Superior temporal gyrus (tissue), 1 donor: ENCODE results near the gene TMEM41B.
"Not testable (repeated sequence)": the region's sequence is repeated elsewhere in the genome, so short reads cannot be mapped to it uniquely, and the experiment has no call there.

Experiments
- DNase-seq: peaks from one replicate; pipeline ENCODE4 v3.0.0-alpha.2; 2016; ENCODE audit errors: extremely low spot score

Gene TMEM41B

DNA sequence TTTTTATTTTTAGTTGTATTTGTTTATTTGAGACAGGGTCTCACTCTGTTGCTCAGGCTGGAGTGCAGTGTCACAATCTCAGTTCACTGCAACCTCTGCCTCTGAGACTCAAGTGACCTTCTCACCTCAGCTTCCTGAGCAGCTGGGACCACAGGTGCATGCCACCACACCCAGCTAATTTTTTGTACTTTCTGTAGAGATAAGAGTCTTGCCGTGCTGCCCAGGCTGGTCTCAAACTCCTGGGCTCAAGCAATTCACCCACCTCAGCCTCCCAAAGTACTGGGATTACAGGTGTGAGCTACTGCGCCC, 53.6 kb downstream of the TMEM41B start:
- DNase-seq = not testable (repeated sequence)

DNA sequence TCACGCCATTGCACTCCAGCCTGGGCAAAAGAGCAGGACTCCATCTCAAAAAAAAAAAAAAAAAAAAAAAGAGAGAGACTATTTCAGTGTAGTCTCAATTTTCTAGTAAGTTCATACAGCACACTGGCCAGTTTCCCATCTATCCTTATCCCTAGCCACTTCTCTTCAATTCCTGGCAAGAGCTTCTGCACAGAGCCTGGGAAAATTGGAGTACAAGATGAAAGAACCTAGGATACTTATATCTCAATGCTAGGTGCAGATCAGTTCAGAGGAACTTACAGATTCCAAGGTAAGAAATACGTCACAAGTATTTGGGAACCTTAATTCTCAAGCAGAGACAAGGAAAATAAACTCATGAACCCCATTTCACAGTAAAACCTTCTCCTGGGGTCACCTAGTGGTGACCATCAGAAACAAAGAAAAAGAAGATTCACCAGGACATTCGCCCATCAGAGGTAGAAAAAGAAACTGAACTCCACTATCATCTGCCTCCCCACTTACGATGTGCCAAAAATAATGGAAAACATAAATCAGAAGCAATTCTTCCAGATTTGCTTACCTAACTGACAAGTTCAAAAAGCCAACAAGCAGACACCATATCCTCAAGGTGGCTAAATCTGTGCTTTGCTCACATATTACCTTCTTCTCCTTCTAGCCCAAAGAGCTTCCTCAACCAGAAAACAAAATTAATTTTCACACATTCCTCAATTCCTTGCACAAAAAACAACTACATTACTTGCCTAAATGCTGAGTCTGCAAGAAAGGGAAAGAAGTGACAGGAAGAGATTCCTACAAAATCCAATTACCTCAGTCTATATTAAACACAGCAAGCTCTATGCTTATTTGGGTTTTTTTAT, 54.2 kb downstream of the TMEM41B start:
- peak; percentile 38 for DNase-seq

DNA sequence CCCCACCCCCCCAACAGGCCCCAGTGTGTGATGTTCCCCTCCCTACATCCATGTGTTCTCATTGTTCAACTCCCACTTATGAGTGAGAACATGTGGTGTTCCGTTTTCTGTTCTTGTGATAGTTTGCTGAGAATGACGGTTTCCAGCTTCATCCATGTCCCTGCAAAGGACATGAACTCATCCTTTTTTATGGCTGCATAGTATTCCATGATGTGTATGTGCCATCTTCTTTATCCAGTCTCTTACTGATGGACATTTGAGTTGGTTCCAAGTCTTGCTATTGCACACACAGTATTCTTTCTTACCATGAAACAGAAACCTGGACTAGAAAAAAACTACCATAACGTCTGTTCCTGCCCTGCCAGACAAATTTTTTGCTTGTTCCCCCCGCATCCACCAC, 56.1 kb downstream of the TMEM41B start:
- DNase-seq = not testable (repeated sequence)

DNA sequence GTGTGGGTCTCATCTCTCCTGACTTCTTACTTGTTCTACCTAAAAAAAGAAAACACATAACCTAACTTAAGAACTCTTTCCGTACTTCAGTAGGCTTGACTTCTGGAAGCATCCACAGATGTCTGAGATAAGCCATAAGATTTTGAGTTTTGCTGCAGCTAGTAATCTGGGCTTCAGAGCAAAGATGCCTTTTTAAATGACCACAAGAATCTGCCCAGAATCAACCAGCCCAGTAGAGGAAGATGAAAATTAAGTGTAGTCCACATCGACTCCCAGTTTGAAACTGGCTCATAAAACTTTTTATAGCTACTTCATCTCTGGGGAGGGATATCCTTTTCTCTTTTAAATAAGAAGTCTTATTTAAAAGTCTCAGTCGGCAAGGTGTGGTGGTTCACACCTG, 60.0 kb downstream of the TMEM41B start:
- no peak for DNase-seq

DNA sequence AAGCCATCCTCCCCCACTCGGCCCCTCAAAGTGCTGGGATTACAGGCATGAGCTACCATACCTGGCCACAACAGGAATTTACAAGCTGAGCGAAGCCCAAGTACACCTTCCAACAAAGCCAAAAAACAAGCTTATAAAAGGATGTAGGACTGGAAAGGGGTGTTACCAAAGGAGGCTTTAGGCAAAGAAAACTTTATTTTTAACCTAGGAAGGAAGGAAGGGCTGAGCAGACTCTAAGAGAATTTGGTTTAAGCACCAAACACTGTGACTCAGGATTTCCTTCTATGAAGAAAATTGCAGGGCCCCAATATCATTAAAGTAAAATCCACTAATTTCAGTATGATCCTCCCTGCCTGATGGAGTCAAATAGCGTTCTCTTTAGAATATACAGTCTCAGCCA, 61.3 kb downstream of the TMEM41B start:
- DNase-seq = no peak

DNA sequence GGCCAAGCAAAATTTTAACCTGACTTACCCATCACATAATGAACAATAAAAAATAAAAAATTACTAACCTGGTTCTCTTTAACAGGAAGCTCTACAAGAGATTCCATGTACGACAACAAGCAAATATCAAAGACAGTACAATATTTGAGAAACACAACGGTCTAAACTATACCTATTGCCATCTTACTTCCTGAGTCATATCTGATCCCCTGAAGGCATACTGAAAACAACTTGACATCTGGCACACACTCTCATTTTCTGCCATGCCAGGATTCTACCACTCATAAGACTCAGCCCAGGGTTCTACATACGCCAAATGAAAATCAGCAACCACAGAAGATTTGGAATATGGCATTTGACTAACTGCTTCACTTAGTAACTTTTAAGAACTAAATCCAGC, 63.1 kb downstream of the TMEM41B start:
- no peak for DNase-seq

DNA sequence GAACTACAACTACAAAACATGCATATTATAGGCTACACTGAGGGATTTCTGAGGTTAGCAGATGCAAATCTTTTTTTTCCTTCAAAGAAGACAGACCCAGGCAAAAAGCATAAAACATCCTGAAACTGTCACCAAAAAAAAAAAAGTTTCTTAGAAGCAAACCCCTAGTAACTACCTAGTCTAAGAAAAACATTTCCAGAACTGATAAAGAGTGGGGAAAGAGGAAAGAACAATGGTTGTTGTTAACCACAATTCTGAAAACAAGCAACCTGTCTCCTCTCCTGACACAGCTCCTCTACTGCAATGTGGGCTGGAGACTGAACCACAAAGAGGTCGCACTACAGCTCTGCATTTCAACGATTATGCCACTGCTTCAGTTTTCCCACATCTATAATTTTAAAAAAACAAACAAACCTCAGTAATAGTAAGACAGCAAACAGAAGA, 64.2 kb downstream of the TMEM41B start:
- no peak for DNase-seq

DNA sequence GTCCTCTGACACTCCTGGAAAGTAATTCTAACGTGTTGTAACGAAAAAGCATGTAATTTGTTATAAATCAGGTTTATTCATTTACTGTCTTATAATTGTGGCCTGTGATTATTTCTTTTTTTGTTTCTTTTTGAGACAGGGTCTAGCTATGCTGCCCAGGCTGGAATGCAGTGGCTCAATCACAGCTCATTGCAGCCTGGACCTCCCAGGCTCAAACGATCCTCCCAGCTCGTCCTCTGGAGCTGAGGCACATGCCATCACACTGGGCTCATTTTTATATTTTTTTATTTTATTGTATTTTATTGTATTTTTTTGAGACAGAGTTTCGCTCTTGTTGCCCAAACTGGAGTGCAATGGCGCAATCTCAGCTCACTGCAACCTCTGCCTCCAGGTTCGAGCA, 65.1 kb downstream of the TMEM41B start:
- DNase-seq = no peak

DNA sequence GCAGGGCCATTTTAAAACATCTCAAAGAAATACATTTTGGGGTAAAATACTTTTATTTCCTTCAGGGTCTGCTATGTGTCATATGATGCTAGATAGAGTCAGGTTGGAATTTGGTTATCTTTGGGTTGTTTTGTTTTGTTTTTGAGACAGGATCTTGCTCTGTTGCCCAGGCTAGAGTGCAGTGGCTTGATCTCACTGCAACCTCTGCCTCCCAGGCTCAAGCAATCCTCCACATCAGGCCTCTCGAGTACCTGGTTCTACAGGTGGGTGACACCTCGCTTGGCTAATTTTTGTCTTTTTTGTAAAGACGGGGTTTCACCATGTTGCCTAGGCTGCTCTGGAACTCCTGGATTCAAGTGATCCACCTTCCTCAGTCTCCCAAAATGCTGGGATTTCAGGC, 66.5 kb downstream of the TMEM41B start:
- DNase-seq = no peak

DNA sequence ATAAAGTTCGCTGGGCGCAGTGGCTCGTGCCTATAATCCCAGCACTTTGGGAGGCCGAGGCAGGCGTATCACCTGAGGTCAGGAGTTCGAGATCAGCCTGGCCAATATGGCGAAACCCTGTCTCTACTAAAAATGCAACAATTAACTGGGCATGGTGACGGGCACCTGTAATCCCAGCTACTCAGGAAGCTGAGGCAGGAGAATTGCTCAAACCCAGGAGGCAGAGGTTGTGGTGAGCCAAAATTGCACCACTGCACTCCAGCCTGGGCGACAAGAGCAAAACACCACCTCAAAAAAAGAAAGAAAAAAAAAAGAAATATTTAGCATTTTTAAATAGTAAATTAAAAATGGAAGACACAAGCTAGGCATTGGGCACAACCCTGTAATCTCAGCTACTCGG, 78.2 kb downstream of the TMEM41B start:
- not testable (repeated sequence) for DNase-seq

DNA sequence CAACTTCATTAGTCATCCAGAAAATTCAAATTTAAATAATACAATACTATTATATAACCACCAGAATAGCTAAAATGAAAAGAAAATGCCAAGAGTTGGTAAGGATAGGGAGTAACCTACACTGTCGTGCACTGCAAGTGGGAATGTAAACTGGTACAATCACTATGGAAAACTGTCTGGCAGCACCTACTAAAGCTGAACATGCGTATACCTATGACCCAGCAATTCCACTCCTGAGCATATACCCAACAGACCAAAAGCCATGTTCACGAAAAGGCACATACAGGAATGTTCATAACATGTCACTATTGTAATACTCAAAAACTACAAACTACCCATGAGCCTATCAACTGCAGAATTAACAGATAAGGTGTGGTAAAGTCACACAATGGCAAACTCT, 81.9 kb downstream of the TMEM41B start:
- peak; percentile 61 for DNase-seq

DNA sequence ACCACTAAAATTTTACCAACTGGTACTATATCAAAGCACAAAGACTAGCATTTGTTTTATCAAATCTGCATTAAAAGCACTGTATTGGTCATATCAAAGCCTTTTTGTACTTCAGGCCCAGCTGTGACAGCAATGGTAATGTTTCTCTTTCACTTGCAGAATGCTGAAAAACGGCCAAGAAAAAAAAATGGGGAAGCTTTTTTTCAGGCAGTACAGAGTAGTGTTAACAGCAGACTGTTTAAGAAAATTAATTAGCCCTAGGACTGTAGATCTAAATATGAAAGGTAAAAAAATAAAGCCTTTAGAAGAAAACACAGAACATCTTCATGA, 82.6 kb downstream of the TMEM41B start:
- DNase-seq = peak; percentile 96
